Epithelial cell of proximal tubule (primary cell): ENCODE results near the gene CD24. TPM values are rescaled to one million over a fixed set of nuclear protein-coding genes. Genes with fewer than 3 reads are reported as not detected.
"Not testable (repeated sequence)": the region's sequence is repeated elsewhere in the genome, so short reads cannot be mapped to it uniquely, and the experiment has no call there.

ENCODE experiments used
- DNase-seq: peaks from one replicate; pipeline ENCODE4 v3.0.0-alpha.2; 2011; ENCODE audit warnings: low read depth
- H3K4me3 ChIP-seq: 2 replicates; pipeline ENCODE4 v1.5.1; 2011; ENCODE audit warnings: low read depth, mild to moderate bottlenecking, low read length
- total RNA-seq: library from RNA; depleted of rRNA; stranded (reverse); fragments of >200 nt; gene quantifications from 2 replicates; pipeline ENCODE4 v1.2.3, GENCODE V29; 2015
- TF ChIP-seq, protein P1 (sequence below): conservative IDR thresholded peaks from 2 replicates; pipeline ENCODE4 v1.5.1; 2012; ENCODE audit warnings: low read depth, mild to moderate bottlenecking, low read length

Gene CD24
- total RNA-seq = 679 and 1,068 TPM in 2 replicates

DNA sequence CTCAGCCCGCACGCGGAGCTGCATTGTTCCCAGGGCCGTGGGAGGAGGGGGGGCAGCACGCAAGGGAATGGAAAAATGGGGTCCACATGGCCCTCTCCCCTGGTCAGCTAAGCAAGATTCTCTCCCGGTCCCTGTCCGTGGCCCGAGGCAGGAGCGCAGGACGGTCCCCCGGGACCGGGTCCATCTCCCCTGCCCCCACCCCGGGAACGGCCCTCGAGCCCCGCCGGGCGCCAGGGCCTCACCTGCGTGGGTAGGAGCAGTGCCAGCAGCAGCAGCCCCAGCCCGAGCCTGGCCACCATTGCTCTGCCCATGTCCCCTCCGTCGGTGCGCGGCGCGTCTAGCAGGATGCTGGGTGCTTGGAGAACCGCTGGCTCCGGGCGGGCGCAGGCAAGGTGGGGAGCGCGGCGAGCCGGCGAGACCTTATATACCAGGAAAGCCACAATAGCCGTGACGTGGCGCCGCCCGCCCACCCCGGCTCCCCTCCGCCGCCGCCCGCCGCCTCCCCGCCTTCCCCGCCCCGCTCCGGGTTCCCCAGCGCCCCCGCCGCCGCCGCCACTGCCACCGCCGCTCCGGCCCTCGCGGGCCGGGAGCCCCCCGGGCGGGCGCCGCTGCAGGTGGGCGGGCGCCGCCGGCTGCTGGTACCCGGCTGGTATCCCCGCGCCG, at the start of gene CD24:
Gene CD24, minus strand, starts transcription at position 394 of the 663 bp plus-strand sequence. Its CDS starts 83 bp downstream, at position 311.
- TF ChIP-seq, protein P1, sequence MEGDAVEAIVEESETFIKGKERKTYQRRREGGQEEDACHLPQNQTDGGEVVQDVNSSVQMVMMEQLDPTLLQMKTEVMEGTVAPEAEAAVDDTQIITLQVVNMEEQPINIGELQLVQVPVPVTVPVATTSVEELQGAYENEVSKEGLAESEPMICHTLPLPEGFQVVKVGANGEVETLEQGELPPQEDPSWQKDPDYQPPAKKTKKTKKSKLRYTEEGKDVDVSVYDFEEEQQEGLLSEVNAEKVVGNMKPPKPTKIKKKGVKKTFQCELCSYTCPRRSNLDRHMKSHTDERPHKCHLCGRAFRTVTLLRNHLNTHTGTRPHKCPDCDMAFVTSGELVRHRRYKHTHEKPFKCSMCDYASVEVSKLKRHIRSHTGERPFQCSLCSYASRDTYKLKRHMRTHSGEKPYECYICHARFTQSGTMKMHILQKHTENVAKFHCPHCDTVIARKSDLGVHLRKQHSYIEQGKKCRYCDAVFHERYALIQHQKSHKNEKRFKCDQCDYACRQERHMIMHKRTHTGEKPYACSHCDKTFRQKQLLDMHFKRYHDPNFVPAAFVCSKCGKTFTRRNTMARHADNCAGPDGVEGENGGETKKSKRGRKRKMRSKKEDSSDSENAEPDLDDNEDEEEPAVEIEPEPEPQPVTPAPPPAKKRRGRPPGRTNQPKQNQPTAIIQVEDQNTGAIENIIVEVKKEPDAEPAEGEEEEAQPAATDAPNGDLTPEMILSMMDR = no peak
- DNase-seq = no peak
- H3K4me3 ChIP-seq = peak within 1 kb of the TSS; percentile 100

GRCh38 chr6:107021446-107022185, 47.1 kb upstream of the CD24 start:
- H3K4me3 ChIP-seq = no peak overlapping the region
- TF ChIP-seq, protein P1 = no peak
- no peak for DNase-seq

DNA sequence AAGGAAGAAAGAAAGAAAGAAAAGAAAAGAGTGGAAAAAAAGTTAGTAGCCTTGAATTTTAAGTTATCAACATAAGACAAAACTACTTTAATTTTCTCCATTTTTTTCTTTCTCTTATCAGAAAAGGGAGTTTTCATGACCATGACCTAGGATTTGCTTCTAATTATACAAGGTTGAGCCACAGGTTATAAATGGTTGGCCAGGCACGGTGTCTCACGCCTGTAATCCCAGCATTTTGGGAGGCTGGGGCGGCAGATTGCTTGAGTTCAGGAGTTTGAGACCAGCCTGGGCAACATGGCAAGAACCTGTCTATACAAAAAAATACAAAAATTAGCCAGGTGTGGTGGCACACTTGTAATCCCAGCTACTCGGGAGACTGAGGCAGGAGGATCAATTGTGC, 45.7 kb upstream of the CD24 start:
- no peak for DNase-seq
- TF ChIP-seq, protein P1 = no peak
- H3K4me3 ChIP-seq = no peak overlapping the region

GRCh38 chr6:107019628-107020027, 45.1 kb upstream of the CD24 start:
- not testable (repeated sequence) for H3K4me3 ChIP-seq, DNase-seq

DNA sequence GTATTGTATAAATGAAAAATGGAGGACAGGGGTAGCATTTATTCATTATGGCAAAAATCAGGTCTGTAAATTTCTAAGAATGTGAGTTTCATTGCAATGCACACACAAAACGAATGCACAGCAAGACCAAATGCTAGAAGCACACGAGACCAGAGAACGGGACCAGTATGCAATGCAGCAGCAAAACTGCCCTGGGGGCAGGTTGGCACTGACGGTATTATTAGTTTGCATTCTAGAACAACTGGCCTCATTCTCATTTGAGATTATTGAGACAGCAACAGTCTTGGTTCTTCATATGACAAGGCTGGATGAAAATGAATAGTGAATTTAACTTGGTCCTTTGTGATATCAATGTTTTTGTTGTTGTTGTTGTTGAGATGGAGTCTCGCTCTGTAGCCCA, 44.5 kb upstream of the CD24 start:
- TF ChIP-seq, protein P1 = no peak
- no peak for DNase-seq
- no peak overlapping the region for H3K4me3 ChIP-seq

DNA sequence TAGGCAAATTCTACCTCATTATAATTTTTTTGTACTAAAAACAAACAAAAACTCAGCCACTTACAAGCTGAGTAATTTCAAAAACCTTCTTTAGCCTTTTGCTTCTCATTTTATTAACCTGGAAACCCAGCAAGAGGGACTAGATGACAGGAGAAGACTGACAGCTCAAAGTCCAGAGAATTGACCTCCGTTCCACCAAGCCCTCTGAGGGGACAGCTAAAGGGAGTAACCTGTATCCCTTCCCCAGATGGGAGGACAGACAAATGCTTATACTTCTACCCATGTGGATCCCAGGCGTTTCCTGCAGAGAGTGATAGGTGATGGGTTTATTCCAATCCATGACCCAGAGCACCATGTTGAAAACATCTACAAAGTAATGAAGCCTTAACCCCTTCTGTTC, 35.0 kb upstream of the CD24 start:
- no peak for DNase-seq
- TF ChIP-seq, protein P1 = no peak
- no peak overlapping the region for H3K4me3 ChIP-seq

GRCh38 chr6:106997392-106998158, 23.0 kb upstream of the CD24 start:
- no peak for DNase-seq
- no peak overlapping the region for H3K4me3 ChIP-seq
- TF ChIP-seq, protein P1 = peak; percentile 98
